Stimulated activated CD4-positive, alpha-beta T cell treated with anti-CD3 and anti-CD28 coated beads, Interleukin-12 subunit alpha, Interleukin-12 subunit beta, amount 100 ng/mL, for 24 hours (primary cell): ENCODE measurements around the gene NRP1.
"Not testable (repeated sequence)": the region's sequence is repeated elsewhere in the genome, so short reads cannot be mapped to it uniquely, and the experiment has no call there.

Experiments
- DNase-seq, 2 experiments: peaks; one replicate each; pipeline ENCODE4 v3.0.0-alpha.2; 2020; ENCODE audit warnings: low read depth in 2 of 2

Gene NRP1

DNA sequence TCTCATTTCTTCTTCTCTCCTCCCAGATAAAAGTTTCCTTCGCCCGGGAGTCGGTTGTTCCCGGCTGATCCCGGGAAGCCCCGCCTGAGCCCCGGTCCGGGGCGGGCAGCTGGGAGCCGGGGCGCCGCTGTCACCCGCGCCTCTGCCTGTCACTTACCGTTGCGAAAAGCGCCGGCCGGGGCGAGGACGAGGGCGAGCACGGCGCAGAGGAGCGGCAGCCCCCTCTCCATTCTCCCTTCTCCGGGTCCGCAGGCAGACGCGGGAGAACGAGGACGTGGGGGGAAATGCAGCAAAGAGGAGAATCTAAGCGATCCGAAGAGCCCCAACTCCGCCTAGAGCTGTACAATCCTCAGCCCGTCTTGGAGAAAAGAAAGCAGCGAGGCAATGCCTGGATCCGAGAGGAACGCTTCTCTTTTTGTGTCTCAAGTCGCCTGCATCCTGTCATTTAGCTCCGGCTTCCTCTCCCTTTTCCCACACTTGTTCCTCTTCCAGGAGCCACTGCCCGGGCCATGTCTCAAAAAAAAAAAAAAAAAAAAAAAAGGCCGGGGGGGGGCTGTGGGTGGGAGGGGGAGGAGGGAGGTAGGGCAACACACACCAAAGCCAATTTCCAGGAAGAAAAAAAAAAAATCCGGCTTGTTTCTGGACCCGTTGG is at the start of gene NRP1:
Gene NRP1 (minus strand): TSS at position 515 of the 652 bp plus-strand sequence. CDS start 285 bp downstream, at position 230.
- DNase-seq: no peak

GRCh38 chr10:33384201-33384600 is 49.7 kb upstream of the NRP1 start:
- not testable (repeated sequence) for DNase-seq

DNA sequence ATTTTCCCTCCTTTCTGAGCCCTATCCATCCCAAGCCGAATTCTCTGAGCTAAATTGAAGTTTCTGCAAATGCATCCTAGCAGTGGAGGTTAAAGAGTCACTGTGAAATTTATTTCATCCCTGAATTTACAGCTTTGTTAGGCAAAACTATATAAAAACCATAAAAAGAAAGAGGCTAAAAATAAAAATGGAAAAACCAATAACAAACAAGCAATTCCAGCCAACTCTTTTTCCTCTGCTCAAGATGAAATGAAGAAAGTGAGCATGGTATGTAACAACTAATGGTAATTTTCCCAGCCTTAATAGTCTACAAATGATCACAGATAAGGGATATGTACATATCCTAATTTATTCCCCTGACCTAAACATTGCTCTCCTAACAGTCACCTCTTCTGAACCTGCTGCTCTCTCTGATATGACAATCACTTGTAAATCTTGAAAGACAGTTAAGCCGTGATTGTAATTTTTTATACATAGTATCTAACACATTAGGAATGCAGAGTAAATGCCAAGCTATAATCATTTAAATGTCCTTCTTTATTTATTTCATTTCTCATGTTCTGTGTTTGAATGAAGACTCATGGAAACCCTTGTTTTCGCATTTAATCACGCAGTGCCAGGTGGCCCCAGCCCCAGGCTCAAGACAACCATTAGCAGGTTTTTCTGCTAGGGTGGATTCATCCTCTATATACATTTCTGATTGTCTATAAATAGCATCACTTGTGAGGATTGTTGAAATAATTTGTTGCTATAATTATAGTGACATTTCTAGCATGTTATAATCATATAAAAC is 48.6 kb upstream of the NRP1 start:
- DNase-seq: no peak

DNA sequence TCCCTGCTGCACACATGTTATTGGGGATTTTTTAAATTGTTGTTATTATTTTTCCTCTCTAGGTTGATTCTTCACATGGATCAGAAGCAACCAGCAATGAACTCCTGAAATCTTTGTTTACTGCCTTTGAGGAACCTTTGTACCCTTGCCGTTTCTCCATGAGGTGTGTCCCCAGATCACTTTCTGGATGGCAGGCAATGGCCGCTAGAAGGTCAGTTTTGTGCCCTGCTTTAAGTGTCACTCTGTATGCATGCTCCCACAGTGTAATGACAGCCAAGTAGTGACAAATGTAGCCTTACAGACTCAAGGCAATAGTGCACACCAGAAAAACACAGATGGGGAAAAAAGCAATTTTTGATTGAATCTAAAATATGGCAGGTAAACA is 47.7 kb upstream of the NRP1 start:
- no peak for DNase-seq

GRCh38 chr10:33381451-33382215 is 47.2 kb upstream of the NRP1 start:
- no peak for DNase-seq

- no peak for DNase-seq
Observed at GRCh38 chr10:33377658-33378025, 43.2 kb upstream of the NRP1 start.

GRCh38 chr10:33376976-33377657 is 42.6 kb upstream of the NRP1 start:
- no peak for DNase-seq

GRCh38 chr10:33376476-33376875 is 42.0 kb upstream of the NRP1 start:
- no peak for DNase-seq

DNA sequence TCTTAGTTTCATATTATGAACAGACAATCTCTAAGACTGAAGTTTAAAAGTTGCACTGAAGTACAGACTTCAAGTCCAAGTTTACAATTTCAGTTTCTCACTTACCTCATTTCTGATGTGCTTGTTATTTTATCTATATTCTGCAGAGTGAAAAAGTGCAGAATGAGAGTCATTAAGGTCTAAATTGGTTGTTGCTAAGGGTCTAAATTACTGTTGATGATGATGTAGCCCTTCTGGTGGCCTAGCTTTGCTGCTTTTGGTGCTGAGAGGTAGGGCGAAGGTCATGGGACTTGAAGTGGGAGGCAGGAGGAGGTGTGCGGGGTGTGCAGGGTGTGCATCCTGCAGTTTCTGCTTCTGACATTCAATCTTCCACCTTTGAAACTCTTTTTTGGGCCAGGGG is 38.8 kb upstream of the NRP1 start:
- no peak for DNase-seq

DNA sequence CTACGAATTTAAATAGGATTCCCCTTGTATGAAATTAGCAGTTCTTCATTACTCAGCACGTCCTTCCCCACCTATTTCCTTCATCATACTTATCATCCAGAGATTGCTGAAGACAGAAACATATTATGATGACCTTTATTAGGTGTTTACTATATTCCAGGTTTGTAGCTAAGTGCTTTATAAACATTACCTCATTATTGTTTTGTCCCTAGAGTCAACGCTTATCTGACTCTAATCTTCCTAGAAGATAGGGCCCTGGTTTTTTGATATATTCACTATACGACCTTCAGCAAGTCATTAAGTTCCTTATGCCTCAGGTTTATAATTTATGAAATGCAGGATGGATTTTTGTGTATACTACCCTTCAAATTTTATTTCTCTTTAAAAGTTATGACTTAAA is 36.8 kb upstream of the NRP1 start:
- DNase-seq: no peak

GRCh38 chr10:33370434-33370930 is 36.0 kb upstream of the NRP1 start:
- DNase-seq: no peak

DNA sequence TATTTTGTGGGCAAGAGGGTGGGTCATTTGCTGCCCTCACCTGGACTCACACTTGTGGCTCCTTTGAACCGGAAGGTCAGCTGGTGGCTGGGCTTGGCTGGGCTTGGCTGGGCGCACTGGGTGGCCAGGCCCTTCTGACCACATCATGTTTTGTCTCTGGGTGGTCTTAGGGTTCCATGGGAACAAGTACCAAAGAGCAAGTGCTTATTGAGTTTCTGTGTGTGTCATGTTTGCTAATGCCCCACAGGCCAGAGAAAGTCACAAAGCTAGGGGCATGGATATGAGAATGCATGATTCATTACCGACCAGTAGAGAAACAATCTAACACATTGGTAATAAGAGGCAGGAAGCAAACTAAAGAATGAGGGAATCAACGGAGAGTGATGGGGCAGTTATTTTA is 33.6 kb upstream of the NRP1 start:
- no peak for DNase-seq

- no peak for DNase-seq
Observed at GRCh38 chr10:33365871-33366411, 31.5 kb upstream of the NRP1 start.

GRCh38 chr10:33365301-33365700 is 30.8 kb upstream of the NRP1 start:
- DNase-seq: no peak

- no peak for DNase-seq
Observed at GRCh38 chr10:33363106-33363505, 28.6 kb upstream of the NRP1 start.

DNA sequence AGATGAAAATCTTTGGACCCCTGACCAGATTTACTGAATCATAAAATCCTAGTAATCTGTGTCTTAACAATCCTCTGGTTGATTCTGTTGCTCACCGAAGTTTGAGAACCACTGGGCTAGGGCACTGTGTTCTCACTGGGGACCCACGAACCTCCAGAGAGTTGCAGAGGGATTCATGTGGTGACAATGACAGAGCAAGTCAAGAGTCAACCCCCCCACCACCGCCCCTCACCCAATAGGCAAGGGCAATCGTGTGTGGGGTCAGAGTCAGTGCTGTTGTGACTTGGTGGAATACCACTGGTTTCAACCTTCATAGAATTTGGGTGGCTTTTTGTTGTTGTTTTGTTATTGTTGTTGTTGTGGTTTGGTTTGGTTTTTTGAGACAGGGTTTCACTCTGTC is 23.5 kb upstream of the NRP1 start:
- DNase-seq: no peak

GRCh38 chr10:33355274-33355673 is 20.8 kb upstream of the NRP1 start:
- DNase-seq: no peak

- DNase-seq: no peak
Observed at GRCh38 chr10:33353853-33354252, 19.4 kb upstream of the NRP1 start.

GRCh38 chr10:33353334-33353733 is 18.9 kb upstream of the NRP1 start:
- DNase-seq: no peak

DNA sequence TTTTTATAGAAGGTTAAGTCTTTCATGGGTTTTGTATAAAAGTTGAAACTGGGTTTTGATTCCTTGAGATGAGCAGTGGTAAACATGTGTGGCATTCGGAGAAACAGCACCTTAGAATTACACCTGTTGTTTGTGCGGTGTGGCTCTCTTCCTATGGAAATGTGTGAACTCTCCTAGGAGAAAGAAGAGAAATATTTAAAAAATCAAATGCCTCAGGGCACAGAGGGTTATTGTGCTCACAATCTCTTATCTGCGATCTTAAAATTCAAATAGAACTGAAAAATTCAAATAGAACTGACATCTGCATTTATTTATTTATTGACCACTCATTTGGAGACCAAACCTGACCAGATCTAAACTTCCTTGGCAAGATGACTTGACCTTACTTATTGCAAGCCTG is 18.1 kb upstream of the NRP1 start:
- DNase-seq: no peak

DNA sequence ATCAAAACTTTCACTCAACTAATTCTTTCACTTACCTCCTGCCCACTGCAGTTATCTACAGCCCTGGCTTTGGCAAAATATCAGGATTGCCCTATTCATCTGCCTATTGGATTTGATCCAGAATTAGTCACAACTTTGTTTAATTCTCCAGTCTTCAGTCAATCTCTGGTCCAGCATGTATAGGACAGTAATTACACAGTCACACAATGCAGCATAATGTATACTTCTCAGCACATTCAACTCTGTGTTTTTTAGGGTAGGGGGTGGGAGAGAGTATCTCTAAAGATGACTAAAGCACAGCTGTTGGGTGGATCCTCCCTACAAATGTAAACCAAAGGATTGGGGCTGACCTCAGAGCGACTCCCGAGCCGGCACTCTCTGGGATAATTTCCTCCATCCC is 17.7 kb upstream of the NRP1 start:
- DNase-seq: no peak

GRCh38 chr10:33350041-33350440 is 15.6 kb upstream of the NRP1 start:
- no peak for DNase-seq
